OCI-LY3 (cell line): Measurements from ENCODE around the gene SLC43A2.

Experiments used
- EZH2phosphoT487 ChIP-seq: fragments of 200-600 bp; shearing (Covaris generic); IDR thresholded peaks from 2 replicates; pipeline ENCODE4 v1.6.1; 2018; ENCODE audit warnings: antibody characterized with exemption, mixed run types, low read depth
- TF ChIP-seq, protein P1 (sequence below): fragments of 200-600, 300-600 bp; sonication (generic); IDR thresholded peaks from 2 replicates; pipeline ENCODE4 v1.5.1; 2014; ENCODE audit warnings: antibody characterized with exemption, low read length, low read depth

DNA sequence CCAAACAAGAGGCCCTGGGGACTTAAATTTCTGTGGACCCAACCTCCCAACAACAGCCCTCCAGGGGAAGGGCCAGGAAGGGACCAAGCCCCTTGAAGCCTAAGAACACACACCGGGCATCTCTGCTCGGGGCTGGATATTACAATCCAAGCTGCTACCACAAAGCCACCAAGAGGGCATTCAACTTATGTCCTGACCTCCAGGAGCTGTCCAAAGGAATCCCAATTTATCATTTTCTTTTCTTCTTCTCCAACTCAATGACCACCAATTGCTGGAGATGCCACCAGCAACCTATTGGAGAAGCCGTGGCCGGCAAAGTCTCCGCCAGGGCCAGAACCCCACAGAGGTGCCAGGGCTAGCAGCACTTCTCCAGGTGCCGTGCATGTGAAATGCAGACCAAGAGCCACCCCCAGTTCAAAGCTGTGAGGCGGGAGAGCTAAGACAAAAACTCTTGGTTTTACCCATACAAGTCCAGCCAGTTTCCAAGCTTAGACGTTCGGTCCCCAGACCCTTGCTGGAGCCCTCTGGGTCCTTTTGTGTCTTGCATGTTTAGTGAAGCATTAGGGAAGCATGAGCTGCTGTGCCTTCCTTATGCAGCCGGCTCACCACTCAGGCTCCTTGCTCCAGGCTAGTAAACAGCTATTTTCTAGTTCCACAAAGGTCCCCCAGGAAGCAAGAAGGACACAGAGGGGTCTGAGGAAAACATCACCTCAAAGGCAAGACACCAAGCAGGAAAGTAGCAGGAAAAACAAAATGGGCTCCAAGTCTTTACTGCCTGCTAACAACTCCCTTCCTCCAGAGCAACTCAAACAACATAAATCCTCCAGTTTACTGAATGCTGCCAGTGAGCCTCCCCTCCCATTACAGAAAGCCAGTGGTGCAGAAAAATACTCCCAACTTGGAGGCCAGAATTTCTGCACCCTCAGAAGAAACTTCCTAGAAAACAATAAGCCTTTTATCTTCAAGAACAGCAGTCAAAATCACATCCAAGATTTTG, 69.3 kb downstream of the SLC43A2 start:
- TF ChIP-seq, protein P1, sequence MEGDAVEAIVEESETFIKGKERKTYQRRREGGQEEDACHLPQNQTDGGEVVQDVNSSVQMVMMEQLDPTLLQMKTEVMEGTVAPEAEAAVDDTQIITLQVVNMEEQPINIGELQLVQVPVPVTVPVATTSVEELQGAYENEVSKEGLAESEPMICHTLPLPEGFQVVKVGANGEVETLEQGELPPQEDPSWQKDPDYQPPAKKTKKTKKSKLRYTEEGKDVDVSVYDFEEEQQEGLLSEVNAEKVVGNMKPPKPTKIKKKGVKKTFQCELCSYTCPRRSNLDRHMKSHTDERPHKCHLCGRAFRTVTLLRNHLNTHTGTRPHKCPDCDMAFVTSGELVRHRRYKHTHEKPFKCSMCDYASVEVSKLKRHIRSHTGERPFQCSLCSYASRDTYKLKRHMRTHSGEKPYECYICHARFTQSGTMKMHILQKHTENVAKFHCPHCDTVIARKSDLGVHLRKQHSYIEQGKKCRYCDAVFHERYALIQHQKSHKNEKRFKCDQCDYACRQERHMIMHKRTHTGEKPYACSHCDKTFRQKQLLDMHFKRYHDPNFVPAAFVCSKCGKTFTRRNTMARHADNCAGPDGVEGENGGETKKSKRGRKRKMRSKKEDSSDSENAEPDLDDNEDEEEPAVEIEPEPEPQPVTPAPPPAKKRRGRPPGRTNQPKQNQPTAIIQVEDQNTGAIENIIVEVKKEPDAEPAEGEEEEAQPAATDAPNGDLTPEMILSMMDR: no peak
- TF ChIP-seq EZH2phosphoT487: no peak
